ENCODE measurements around the gene SPC24.
"Not testable (repeated sequence)": the region's sequence is repeated elsewhere in the genome, so short reads cannot be mapped to it uniquely, and the experiment has no call there.

SPC24 gene

DNA sequence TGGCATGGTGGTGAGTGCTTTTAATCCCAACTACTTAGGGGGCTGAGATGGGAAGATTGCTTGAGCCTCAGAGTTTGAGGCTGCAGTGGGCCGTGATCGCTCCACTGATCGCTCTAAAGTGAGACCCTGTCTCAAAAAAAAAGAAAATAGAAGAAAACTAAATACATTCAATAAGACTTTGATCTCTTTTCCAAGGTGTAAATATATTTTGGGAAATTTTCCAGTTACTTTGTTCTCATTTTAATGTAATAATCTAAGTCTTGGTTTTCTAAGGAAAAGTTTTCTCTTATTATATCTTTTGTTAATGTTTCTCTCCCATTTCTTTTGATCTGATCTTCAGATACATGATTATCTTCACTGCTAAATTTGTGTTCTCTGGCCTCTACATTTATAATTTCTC is 56.7 kb downstream of the SPC24 start:
- no peak overlapping the region for H3K4me3 ChIP-seq (ENCODE audit: insufficient read depth, low read depth, low read length, poor library complexity, severe bottlenecking)
- peaks cover 7% of the 10 kb centered on the region for H3K36me3 ChIP-seq (ENCODE audit: control insufficient read depth, insufficient read depth, low read length)
- no peak for DNase-seq
- H3K27me3 ChIP-seq (replicated peaks; ENCODE audit: control insufficient read depth, insufficient read depth, low read length, poor library complexity, severe bottlenecking), result no peaks in the 10 kb centered on the region
- H3K4me1 ChIP-seq (ENCODE audit: control insufficient read depth, insufficient read depth, low read length, poor library complexity, severe bottlenecking), result peaks cover 26% of the 10 kb centered on the region
- H3K9me3 ChIP-seq (ENCODE audit: control insufficient read depth, low read length), result no peaks in the 10 kb centered on the region
- H3K27ac ChIP-seq (ENCODE audit: insufficient read depth, low read length, poor library complexity, severe bottlenecking), result no peak overlapping the region

DNA sequence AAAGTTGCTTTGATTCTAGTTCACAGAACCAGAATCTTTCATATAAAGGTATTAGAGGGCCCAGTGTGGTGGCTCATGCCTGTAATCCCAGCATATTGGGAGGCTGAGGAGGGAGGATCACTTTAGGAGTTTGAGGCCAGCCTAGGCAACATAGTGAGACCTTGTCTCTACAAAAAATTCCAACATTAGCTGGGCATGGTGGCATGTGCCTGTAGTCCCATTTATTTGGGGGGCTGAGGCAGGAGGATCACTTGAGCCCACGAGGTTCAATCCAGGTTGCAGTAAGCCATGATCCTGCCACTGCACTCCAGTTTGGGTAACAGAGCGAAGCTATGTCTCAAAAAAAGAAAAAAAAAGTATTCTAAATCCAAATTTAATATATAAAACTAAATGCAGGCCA is 57.3 kb downstream of the SPC24 start:
- H3K36me3 ChIP-seq (ENCODE audit: control insufficient read depth, insufficient read depth, low read length), result peaks cover 7% of the 10 kb centered on the region
- DNase-seq, result no peak
- H3K27me3 ChIP-seq (replicated peaks; ENCODE audit: control insufficient read depth, insufficient read depth, low read length, poor library complexity, severe bottlenecking), result no peaks in the 10 kb centered on the region
- no peak overlapping the region for H3K4me3 ChIP-seq (ENCODE audit: insufficient read depth, low read depth, low read length, poor library complexity, severe bottlenecking)
- H3K9me3 ChIP-seq (ENCODE audit: control insufficient read depth, low read length), result no peaks in the 10 kb centered on the region
- peaks cover 28% of the 10 kb centered on the region for H3K4me1 ChIP-seq (ENCODE audit: control insufficient read depth, insufficient read depth, low read length, poor library complexity, severe bottlenecking)
- no peak overlapping the region for H3K27ac ChIP-seq (ENCODE audit: insufficient read depth, low read length, poor library complexity, severe bottlenecking)

DNA sequence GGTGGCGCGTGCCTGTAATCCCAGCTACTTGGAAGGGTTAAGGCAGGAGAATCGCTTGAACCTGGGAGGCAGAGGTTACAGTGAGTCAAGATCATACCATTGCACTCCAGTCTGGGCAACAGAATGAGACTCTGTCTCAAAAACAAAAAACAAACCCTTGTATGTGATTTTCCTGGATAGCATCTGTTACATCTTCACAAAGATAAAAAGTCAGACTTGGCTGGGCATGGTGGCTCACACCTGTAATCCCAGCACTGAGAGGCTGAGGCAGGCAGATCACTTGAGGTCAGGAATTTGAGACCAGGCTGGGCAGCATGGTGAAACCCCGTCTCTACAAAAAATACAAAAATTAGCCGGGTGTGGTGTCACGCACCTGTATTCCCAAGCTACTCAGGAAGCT is 58.2 kb downstream of the SPC24 start:
- not testable (repeated sequence) for H3K27ac ChIP-seq (ENCODE audit: insufficient read depth, low read length, poor library complexity, severe bottlenecking); H3K27me3 ChIP-seq (replicated peaks; ENCODE audit: control insufficient read depth, insufficient read depth, low read length, poor library complexity, severe bottlenecking); H3K9me3 ChIP-seq (ENCODE audit: control insufficient read depth, low read length); H3K36me3 ChIP-seq (ENCODE audit: control insufficient read depth, insufficient read depth, low read length); H3K4me3 ChIP-seq (ENCODE audit: insufficient read depth, low read depth, low read length, poor library complexity, severe bottlenecking); DNase-seq
- peaks cover 37% of the 10 kb centered on the region for H3K4me1 ChIP-seq (ENCODE audit: control insufficient read depth, insufficient read depth, low read length, poor library complexity, severe bottlenecking)

DNA sequence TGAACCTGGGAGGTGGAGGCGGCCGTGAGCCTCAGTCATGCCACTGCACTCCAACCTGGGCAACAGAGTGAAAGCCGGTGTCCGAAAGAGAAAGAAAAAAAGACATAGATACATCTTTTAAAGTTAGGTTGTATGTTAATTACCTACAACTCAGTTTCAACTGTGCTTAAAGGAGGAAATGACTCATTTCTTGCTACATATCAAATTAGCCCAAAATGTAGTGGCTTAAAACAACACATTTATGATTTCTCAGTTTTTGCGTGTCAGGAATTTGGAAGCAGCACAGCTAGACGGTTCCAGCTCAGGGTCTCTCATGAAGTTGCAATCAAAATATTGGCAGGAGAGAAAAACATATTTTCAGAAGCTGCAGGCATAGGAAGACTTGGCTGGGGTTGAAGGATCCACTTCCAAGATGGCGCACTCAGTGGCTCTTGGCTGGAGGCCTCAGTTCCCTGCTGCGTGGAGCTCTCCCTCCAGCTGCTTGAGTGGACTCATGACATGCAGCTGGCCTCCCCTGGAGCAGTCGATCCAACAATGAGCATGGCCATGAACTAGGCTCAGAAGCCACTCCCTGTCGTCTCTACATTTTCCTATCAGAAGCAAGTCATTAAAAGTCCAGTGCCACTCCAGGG is 59.3 kb downstream of the SPC24 start:
- Histone ChIP-seq H3K27me3 (replicated peaks; ENCODE audit: control insufficient read depth, insufficient read depth, low read length, poor library complexity, severe bottlenecking) (no peaks in the 10 kb centered on the region), H3K4me1 (ENCODE audit: control insufficient read depth, insufficient read depth, low read length, poor library complexity, severe bottlenecking) (peaks cover 45% of the 10 kb centered on the region), H3K36me3 (ENCODE audit: control insufficient read depth, insufficient read depth, low read length) (no peaks in the 10 kb centered on the region), H3K9me3 (ENCODE audit: control insufficient read depth, low read length) (no peaks in the 10 kb centered on the region), H3K27ac (ENCODE audit: insufficient read depth, low read length, poor library complexity, severe bottlenecking) (peak overlapping the region; percentile 80), H3K4me3 (ENCODE audit: insufficient read depth, low read depth, low read length, poor library complexity, severe bottlenecking) (no peak overlapping the region)
- no peak for DNase-seq

Data from effector memory CD4-positive, alpha-beta T cell (primary cell).